NB4 (cell line): ENCODE data around the gene GHDC.
A peak's percentile ranks its signal among the peaks of the same experiment; 100 is the strongest.

Experiments
- DNase-seq: peaks from one replicate; pipeline ENCODE4 v3.0.0; 2010; ENCODE audit warnings: low read depth
- H3K4me3 ChIP-seq: one replicate; pipeline ENCODE4 v1.5.1; 2011; ENCODE audit warnings: mild to moderate bottlenecking, low read depth, low read length, moderate library complexity
- CTCF ChIP-seq: IDR thresholded peaks from one replicate; pipeline ENCODE4 v1.5.1; 2012; ENCODE audit warnings: low read depth, low read length
- MAX ChIP-seq: IDR thresholded peaks from 2 replicates; pipeline ENCODE4 v1.6.1; 2011; ENCODE audit warnings: low read depth, low read length
- MYC ChIP-seq: IDR thresholded peaks from 2 replicates; pipeline ENCODE4 v1.6.1; 2011; ENCODE audit warnings: low read depth, low read length
- POLR2A ChIP-seq: IDR thresholded peaks from 2 replicates; pipeline ENCODE4 v1.6.1; 2011; ENCODE audit warnings: mild to moderate bottlenecking; ENCODE audit not compliant: insufficient read length; ENCODE audit errors: extremely low read depth

The GHDC gene

GRCh38 chr17:42163696-42164407 lies 30.4 kb downstream of the GHDC start:
- TF ChIP-seq POLR2A (no peak), MAX (no peak), MYC (no peak), CTCF (no peak)
- no peak for DNase-seq
- no peak overlapping the region for H3K4me3 ChIP-seq

GRCh38 chr17:42163113-42163512 lies 31.2 kb downstream of the GHDC start:
- H3K4me3 ChIP-seq, result no peak overlapping the region
- TF ChIP-seq MAX (no peak), CTCF (peak; percentile 82)
- DNase-seq, result peak; percentile 59

- no peak for DNase-seq
- TF ChIP-seq MYC (no peak), CTCF (no peak), MAX (no peak)
- H3K4me3 ChIP-seq, result no peak overlapping the region
Measured at GRCh38 chr17:42160531-42160910, 33.8 kb downstream of the GHDC start.

GRCh38 chr17:42159796-42160530 lies 34.3 kb downstream of the GHDC start:
- no peak for DNase-seq
- H3K4me3 ChIP-seq, result no peak overlapping the region
- TF ChIP-seq CTCF, result no peak
- no peak for TF ChIP-seq POLR2A
- TF ChIP-seq MYC, result no peak
- no peak for TF ChIP-seq MAX

GRCh38 chr17:42155614-42156045 lies 38.7 kb downstream of the GHDC start:
- TF ChIP-seq MAX (no peak), CTCF (no peak), POLR2A (no peak), MYC (no peak)
- H3K4me3 ChIP-seq, result no peak overlapping the region
- no peak for DNase-seq
